HepG2 (cell line): ENCODE data around the gene GTF2A1.

Experiments used
- SP1 ChIP-seq, 2 experiments: fragments of 450-650 bp in 1 of 2; sonication (generic) in 1 of 2; formaldehyde crosslinking in 1 of 2; IDR thresholded peaks; 2 replicates each; pipeline versions ENCODE4 v1.4.0 to v1.6.1; 2016 to 2020; ENCODE audit warnings: missing genetic modification reagents in 1 of 2
- ZBTB8A ChIP-seq: sonication (generic); formaldehyde crosslinking; IDR thresholded peaks from 2 replicates; pipeline ENCODE4 v1.4.0; 2020; ENCODE audit warnings: mild to moderate bottlenecking, low read depth, missing genetic modification reagents, borderline replicate concordance
- ZNF619 ChIP-seq: sonication (generic); formaldehyde crosslinking; IDR thresholded peaks from 2 replicates; pipeline ENCODE4 v1.4.0; 2020; ENCODE audit warnings: mild to moderate bottlenecking, missing genetic modification reagents
- ZSCAN20 ChIP-seq: sonication (generic); formaldehyde crosslinking; IDR thresholded peaks from 2 replicates; pipeline ENCODE4 v1.4.0; 2020; ENCODE audit warnings: missing genetic modification reagents, mild to moderate bottlenecking, borderline replicate concordance
- TF ChIP-seq, protein P1 (sequence below): sonication (generic); formaldehyde crosslinking; IDR thresholded peaks from 2 replicates; pipeline ENCODE4 v1.9.0; 2021; ENCODE audit warnings: missing genetic modification reagents, borderline replicate concordance
- TF ChIP-seq, protein P2 (sequence below): sonication (generic); formaldehyde crosslinking; IDR thresholded peaks from 2 replicates; pipeline ENCODE4 v1.4.0; 2020; ENCODE audit warnings: low read depth, mild to moderate bottlenecking, missing genetic modification reagents

DNA sequence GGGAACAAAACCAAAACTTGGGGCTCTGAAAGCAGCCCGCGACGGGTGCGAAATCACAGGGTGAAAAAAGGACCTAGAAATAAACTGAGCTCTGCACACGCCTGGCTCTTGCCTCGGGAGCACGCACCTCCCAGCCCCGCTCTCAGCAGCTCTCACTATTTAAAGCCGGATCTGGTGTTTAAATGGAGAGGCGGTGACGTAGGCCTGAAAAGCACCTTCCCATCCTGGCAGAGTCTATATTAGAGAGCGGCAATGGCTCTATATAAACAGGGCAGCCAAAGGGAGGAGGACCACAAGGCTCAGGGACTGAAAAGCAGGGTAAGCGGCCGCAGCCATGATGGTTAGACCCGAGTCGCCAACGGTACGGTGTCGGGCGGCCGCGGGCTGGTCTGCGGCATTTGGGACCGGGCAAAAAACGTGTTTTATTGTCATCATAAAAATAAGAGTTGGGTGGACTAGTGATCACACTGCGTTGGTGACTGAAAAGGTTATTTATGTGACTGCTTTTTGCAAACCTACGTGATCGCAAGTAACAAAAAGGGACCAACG is 1.5 kb downstream of the GTF2A1 start:
- TF ChIP-seq ZNF619 (CRISPR knock-in tag) (no peak), ZBTB8A (0 out of 2 replicates have a peak, but pooled peaks have one; percentile 63), SP1 (IDR thresholded peaks at IDR 0.05) (no peak), SP1 (CRISPR knock-in tag; IDR thresholded peaks at IDR 0.05) (peak; percentile 50), ZSCAN20 (no peak)
- TF ChIP-seq, protein P1, sequence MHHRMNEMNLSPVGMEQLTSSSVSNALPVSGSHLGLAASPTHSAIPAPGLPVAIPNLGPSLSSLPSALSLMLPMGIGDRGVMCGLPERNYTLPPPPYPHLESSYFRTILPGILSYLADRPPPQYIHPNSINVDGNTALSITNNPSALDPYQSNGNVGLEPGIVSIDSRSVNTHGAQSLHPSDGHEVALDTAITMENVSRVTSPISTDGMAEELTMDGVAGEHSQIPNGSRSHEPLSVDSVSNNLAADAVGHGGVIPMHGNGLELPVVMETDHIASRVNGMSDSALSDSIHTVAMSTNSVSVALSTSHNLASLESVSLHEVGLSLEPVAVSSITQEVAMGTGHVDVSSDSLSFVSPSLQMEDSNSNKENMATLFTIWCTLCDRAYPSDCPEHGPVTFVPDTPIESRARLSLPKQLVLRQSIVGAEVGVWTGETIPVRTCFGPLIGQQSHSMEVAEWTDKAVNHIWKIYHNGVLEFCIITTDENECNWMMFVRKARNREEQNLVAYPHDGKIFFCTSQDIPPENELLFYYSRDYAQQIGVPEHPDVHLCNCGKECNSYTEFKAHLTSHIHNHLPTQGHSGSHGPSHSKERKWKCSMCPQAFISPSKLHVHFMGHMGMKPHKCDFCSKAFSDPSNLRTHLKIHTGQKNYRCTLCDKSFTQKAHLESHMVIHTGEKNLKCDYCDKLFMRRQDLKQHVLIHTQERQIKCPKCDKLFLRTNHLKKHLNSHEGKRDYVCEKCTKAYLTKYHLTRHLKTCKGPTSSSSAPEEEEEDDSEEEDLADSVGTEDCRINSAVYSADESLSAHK (CRISPR knock-in tag), result no peak
- TF ChIP-seq, protein P2, sequence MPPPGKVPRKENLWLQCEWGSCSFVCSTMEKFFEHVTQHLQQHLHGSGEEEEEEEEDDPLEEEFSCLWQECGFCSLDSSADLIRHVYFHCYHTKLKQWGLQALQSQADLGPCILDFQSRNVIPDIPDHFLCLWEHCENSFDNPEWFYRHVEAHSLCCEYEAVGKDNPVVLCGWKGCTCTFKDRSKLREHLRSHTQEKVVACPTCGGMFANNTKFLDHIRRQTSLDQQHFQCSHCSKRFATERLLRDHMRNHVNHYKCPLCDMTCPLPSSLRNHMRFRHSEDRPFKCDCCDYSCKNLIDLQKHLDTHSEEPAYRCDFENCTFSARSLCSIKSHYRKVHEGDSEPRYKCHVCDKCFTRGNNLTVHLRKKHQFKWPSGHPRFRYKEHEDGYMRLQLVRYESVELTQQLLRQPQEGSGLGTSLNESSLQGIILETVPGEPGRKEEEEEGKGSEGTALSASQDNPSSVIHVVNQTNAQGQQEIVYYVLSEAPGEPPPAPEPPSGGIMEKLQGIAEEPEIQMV (CRISPR knock-in tag), result peak; percentile 72; the same call in 1 of the 2 replicates
